Lower leg skin (tissue), 3 donors: ENCODE results near the gene CHEK2.

Experiments used
- POLR2A ChIP-seq, 2 donors: fragments of 450-650 bp; IDR thresholded peaks; one replicate each; pipeline ENCODE4 v1.6.1; 2016 to 2017; ENCODE audit warnings: antibody characterized with exemption in 2 of 2, mild to moderate bottlenecking in 1 of 2, moderate library complexity in 1 of 2
- TF ChIP-seq, protein P1 (sequence below), 3 donors: fragments of 450-650 bp; IDR thresholded peaks; one replicate each; pipeline ENCODE4 v1.5.1; 2016; ENCODE audit warnings: antibody characterized with exemption in 3 of 3, mild to moderate bottlenecking in 3 of 3, moderate library complexity in 2 of 3

DNA sequence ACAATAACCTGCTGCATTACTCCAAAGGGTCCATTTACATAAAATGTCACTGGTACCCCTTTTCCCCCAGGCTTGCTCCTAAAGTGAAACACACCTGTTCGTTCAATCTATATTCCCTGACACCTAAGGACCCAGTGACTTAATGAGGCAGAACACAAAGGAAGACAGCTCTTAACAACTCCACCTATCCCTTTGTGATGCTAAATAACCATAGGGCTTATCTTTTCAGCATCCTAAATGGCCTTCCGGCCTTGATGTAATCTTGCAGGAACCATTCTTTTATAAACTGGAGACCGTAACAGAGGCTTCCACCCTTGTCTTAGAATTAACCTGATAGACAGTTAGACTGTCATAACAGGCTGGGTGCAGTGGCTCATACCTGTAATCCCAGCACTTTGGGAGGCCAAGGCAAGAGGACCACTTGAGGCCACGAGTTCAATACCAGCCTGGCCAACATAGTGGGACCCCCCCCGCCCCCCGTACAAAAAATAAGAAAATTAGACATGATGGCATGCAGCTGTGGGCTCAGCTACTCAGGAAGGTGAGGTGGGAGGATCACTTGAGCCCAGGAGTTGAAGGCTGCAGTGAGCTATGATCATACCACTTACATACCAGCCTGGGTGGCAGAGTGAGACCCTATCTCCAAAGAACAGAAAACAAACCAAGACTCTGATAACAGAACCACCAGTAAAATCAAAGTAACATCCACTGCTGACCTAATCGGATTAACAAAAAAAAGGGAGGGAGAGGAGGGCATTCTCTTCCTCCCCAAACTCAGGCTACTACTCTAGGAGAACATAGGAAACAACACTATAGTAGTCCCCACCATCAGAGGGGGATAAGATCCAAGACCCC lies 5.1 kb downstream of the CHEK2 start:
- no peak for TF ChIP-seq POLR2A (IDR thresholded peaks at IDR 0.05)
- TF ChIP-seq, protein P1, sequence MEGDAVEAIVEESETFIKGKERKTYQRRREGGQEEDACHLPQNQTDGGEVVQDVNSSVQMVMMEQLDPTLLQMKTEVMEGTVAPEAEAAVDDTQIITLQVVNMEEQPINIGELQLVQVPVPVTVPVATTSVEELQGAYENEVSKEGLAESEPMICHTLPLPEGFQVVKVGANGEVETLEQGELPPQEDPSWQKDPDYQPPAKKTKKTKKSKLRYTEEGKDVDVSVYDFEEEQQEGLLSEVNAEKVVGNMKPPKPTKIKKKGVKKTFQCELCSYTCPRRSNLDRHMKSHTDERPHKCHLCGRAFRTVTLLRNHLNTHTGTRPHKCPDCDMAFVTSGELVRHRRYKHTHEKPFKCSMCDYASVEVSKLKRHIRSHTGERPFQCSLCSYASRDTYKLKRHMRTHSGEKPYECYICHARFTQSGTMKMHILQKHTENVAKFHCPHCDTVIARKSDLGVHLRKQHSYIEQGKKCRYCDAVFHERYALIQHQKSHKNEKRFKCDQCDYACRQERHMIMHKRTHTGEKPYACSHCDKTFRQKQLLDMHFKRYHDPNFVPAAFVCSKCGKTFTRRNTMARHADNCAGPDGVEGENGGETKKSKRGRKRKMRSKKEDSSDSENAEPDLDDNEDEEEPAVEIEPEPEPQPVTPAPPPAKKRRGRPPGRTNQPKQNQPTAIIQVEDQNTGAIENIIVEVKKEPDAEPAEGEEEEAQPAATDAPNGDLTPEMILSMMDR (IDR thresholded peaks at IDR 0.05): no peak
